IPS-11a (cell line): ENCODE data around the gene KLHL8.
"Not testable (repeated sequence)": the region's sequence is repeated elsewhere in the genome, so short reads cannot be mapped to it uniquely, and the experiment has no call there.

Experiments used
- H3K4me3 ChIP-seq: one replicate; pipeline ENCODE4 v1.5.1; 2013; ENCODE audit warnings: low read depth, low read length, control low read depth

KLHL8 gene

DNA sequence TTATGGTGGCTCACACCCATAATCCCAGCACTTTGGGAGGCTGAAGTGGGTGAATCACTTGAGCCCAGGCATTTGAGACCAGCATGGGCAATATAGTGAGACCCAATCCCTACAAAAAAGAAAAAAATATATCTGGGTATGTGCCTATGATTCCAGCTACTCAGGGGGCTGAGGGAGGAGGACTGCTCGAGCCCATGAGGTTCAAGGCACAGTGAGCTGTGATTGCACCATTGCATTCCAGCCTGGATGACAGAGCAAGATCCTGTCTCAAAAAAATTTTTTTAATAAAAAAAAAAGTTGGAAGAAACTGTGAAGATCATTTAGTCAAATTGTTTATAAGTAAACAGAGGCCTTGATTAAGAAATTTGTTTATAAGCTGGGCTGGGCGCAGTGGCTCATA, 39.7 kb downstream of the KLHL8 start:
- H3K4me3 ChIP-seq: no peak overlapping the region

DNA sequence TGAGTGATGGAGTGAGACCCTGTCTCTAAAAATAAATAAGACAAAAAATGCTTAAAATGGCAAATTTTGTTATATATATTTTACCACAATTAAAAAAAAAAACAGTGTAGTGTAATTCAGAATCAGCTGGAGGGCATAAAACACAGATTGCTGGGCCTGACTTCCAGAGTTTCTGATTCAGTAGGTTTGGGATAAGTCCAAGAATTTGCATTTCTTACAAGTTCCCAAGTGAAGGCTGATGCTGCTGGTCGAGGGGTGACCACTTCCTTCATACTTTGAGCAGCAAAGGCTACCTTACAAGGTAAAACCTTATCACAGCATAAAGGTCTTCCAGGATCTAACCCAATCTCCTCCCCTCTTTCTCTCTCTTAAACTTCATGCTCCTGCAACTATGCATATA, 40.7 kb downstream of the KLHL8 start:
- no peak overlapping the region for H3K4me3 ChIP-seq

DNA sequence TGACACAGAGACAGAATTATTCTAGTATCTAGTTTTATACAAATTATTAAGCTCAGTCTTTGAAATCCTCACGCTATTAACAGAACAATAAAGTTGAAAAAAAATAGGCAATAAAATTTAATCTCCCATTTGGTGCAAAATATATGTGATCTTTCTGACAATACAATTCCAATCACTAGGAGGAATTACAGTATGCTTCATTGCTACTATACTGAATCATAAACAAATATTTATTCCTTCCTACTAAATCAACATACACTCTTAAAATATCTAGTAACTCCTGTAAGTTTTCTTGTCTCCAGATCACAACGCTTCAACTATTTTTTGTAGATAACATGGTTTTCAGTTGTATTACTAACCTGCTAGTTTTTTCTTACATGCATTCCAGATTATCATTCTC, 45.7 kb downstream of the KLHL8 start:
- no peak overlapping the region for H3K4me3 ChIP-seq

DNA sequence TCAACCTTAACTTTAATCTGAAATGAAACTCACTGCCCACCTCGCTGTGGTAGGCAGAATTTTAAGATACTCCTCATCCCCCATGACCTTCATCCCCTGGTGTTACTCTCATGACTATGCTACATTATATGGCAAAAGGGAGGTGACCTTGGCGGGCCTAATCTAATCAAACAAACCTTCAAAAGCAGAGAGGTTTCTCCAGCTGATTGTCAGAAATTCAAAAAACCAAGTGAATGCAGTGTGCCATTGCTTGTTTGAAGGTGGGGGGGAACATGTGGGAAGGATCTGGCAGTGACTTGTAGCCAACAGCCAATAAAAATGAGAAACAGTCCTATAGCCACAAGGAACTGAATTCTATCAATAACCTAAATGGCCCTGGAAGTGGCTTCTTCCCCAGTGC, 48.5 kb downstream of the KLHL8 start:
- H3K4me3 ChIP-seq: no peak overlapping the region

DNA sequence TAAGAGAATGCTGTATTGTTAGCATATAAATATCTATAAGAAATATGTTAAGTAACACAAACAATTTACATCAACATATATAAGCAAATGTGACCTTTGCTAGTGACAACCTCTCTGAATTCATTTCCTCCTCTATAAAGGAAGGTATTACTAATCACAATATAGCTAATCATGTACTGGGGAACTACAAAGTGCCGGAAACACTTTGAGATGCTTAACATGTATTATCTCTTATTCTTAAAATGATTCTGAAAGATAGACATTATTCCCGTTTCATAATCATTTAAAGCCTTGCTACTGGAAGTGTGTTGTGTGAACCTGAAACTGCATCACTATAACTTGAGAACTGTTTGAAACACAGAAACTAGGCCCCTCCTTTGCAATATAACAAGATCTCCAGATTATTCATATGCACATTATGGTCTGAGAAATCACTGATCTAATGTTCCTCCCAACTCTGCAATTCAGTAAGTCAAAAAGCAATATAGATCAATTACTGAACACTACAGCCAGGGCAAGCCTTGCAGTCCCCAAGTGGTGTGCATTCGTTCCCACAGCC, 54.0 kb downstream of the KLHL8 start:
- H3K4me3 ChIP-seq: no peak overlapping the region

DNA sequence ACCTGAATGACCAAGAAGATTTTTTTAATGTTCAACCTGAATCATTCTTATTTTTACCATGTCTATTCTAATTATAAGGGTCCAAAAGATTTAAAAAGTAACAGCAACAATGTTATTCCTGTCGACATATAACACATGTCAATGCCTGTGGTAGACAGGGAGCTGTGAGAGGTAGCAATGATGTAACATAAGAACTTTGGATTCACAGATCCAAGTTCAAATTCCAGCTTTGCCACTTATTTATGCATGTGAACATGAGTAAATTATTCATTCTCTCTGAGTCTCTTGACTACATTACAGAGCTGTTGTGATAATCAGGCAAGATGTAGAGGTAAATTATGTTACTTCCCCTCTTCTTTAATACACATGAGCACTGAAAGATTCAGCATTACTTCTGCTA, 54.5 kb downstream of the KLHL8 start:
- no peak overlapping the region for H3K4me3 ChIP-seq

DNA sequence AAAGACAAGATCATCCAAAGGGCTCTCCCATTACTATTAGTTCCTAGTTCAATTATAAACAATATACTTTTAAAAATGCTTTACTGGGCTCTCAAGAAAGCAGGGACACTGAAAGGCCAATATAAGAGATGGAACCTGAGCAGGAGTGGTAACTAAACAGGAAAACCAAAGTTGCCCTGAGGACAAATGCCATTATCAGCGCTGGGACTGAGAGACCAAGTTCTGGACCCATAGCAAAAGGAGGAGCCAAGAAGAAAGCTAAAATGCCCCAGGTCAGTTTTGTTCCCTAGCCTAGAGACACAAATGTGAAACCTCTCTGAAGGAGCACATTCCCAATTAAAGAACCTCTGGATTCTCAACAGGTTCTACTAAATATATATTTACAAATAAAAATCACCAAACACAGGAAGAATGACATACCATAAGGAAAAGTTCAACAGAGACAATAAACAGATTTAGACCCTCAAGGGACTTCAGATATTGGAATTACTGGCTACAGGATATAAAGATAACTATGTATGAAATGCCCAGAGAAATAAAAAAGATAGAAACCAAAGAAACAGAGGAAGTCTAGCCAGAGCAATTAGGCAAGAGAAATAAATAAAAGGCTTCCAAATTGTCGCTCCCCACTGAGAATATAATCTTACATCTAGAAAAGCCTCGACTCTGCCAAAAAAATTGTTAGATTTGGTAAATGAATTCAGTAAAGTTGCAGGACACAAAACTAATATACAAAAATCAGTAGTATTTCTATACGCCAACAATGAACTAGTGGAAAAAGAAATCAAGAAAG, 67.1 kb downstream of the KLHL8 start:
- H3K4me3 ChIP-seq: no peak overlapping the region

DNA sequence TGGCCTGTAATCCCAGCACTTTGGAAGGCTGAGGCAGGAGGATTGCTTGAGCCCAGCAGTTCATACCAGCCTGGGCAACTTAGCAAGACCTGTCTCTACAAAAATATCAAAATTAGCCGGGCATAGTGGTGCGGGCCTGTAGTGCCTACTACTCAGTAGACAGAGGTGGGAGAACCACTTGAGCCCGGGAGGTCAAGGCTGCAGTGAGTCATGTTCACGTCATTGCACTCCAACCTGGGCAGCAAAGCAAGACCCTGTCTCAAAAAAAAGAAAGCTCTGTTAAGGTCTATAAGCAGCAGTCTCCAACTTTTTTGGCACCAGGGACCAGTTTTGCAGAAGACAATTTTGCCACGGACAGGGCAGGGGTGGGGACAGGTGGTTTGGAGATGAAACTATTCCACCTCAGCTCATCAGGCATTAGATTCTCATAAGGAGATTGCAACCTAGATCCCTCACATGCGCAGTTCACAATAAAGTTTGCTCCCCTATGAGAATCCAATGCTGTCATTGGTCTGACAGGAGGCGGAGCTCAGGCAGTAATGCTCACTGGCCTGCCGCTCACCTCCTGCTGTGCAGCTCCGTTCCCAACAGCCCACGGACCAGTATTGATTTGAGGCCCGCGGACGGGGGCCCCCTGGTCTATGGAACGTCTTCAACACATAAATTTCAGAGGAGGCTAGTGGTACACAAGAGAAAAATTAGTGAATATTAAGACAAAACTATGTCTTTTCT, 67.9 kb downstream of the KLHL8 start:
- no peak overlapping the region for H3K4me3 ChIP-seq

DNA sequence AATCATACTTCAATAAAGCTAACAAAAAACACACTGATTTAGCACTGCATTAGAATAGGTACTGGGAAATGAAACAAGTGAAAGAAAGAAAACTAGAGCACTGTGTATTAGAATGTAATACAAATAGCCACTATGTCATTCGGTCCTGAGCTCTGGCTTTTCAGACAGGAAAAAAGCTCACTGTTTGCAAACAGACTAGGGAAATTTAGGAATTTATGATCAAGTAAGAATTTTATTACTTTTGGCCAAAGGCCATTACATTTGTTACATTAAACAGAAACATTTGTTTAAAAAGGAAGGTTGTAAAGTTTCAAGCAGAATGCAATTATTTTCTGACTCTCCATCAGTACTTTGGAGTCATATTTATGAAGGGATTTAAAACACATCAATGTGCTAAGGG, 68.7 kb downstream of the KLHL8 start:
- no peak overlapping the region for H3K4me3 ChIP-seq

DNA sequence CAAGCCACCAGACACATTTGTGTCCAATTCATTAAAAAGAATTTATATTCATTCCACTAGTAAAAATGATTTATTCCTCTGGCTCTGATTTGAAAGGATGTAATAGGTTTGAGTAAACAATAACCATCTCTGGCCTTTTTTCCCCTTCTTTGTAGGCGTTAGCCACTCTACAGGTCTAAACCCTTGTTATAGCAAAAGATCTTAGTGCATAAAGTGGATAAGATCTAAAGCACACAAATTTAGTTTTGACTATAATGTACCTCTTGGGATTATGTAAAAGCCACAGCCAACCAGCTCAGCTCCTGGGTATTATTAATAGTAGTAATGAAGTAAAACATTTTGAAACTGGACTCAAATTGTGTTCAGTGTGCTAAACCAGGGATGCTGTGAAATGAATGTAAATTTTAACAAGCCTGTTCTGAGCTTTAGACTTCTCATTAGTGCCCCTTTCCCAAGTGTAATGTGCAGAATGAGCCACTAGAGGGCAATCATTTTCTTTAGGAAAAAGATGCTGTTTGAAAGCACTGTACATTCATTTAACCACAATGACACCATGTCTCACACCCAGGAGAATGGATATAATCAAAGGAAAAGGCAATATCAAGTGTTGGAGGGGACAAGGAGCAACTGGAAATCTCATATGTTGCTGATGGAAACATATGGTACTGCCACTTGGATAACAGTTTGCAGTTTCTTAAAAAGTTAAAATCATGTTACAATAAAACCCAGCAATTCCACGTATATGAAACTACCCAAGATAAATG, 69.7 kb downstream of the KLHL8 start:
- H3K4me3 ChIP-seq: no peak overlapping the region

DNA sequence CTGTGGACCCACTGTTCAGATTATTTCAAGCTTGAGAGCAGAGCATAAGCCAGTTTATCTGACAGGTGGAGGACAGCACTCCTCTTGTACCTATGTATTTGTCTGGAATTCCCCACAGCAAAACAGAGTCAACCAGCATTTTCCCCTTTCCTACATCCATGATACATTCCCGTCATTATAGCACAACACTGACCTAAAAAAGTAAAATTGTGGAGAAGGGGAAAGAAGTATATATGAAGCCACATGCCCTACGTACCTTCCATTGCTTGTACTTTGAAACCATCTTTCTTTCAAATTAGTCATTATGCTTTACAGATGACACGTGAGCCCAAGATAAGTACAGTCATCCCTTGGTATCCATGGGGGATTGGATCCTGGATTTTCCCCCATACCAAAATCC, 73.3 kb downstream of the KLHL8 start:
- H3K4me3 ChIP-seq: no peak overlapping the region

DNA sequence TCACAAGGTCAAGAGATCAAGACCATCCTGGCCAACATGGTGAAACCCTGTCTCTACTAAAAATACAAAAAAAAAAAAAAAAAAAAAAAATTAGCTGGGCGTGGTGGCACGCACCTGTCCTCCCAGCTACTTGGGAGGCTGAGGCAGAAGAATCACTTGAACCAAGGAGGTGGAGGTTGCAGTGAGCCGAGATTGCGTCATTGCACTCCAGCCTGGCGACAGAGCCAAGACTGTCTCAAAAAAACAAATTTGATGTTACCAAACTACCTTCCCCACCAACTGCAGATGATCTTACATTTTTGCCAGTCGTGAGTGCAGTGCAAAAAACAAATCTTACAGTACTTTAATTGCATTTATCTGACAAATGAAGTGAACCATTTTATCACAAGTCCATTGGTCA, 74.5 kb downstream of the KLHL8 start:
- not testable (repeated sequence) for H3K4me3 ChIP-seq

DNA sequence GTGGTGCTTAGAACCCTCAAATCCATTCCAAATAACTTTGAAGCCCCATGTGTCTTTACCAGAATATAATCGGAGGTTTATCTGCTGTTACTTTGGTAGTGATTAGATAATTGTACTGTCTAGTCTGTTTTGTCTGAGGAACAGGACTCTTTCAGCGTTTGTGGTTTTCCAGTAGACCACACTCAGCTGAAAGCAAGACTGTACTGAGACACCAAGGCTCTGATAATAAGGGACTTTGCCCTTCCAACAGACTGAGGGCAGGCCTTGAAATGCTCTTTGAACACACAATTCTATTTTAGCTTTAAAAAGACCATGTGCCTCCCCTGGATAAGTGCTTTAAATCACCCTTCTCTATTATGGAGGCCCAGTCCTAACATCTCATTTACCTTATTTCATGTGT, 76.1 kb downstream of the KLHL8 start:
- H3K4me3 ChIP-seq: no peak overlapping the region

DNA sequence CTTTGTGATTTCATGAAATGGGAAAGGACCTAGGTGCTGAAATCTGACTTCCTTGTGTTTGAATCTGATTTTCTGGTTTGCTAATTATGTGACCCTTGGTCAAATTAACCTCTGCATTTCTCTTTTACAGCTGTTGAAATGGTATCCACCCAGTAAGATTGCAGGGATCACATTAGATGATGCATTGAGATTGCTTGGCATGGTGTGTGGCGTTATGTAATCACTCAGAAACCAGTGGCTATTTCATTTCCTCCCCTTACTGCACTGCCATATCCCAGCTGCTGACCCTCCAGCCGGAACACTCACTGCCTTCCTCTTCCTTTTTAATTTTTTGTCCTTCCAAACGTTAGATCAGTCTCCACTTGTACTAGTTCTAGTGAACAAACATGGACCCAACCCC, 79.0 kb downstream of the KLHL8 start:
- H3K4me3 ChIP-seq: no peak overlapping the region

DNA sequence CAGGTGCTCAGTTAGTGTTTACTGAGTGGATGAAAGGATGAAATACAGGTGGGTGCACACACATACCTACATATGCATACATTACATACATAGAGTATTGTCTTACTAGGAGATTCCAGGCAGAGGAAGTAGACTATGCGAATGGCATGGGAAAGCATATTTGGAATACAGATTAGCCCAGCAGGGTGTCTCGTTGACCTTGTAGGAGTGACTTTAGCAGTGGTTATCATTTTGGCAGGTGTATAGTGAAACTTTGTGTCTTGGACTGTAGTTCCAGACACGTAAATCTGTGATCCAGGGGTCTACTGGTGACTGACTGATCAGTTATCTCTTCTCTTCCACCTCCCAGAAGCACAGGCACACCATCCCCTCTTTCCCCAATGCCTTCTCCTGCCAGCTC, 86.3 kb downstream of the KLHL8 start:
- no peak overlapping the region for H3K4me3 ChIP-seq

DNA sequence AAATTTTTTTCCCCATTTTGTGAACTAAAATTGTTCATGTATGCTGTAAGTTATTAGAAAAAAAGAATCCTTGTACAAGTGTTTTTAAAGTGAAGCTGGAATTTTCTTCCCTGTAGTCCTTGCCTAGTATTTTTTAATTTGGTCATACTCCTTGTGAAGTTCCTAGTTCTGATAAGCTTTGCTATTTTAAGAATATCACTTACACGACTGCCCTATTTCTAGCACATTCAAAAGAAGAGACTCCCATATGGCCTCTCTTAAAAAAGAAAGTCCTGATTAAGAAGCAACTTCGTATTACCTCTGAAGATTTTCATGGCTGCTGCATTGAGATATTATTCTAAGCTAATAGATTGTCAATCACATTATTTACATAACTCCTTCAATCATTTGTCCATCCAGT, 87.2 kb downstream of the KLHL8 start:
- no peak overlapping the region for H3K4me3 ChIP-seq

DNA sequence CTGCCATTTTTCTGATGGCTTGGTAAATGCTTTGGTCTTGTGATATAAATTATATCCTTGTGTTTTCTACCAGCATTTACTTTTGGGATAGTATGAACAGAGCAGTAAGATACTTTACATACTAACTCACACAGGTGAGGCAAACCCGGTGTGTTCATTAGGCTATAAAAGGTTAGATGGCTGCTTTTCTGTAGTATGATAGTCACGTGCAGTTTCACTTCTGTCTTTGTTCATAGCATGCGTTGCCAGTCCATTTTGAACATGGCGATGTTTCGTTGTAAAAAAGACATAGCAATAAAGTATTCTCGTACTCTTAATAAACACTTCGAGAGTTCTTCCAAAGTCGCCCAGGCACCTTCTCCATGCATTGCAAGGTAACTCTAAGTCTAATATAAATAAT, 88.4 kb downstream of the KLHL8 start:
- H3K4me3 ChIP-seq: no peak overlapping the region

DNA sequence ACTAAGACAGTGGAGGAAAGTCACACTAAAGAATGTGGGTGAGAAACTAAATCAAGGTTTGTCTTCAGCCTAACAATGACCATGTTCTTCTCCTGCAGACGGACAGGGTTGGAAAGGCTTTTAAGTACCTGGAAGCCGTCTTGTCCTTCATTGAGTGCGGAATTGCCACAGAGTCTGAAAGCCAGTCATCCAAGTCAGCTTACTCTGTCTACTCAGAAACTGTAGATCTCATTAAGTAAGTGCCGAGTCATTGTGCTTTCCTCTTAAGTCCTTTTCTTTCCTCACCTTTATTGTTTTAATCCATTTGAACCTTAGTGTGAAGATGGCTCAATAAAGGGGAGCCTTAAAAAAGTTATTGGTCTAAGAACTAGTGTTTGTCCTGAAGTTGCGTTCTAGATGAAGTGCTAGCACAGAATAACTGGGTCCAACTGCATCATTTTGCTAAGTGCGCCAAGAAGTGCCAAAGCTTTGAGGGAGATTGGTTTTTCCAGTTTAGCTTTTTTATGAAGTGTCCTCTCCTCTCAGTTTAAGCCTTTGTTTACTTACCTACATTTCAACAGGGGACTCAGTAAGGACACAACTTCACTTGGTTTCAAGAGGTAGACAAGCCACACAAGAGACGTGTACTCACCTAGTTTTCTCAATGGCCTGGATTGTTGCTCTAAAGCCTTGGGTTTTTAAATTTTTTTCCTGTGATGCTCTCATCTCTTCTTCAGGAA, 89.3 kb downstream of the KLHL8 start:
- no peak overlapping the region for H3K4me3 ChIP-seq

DNA sequence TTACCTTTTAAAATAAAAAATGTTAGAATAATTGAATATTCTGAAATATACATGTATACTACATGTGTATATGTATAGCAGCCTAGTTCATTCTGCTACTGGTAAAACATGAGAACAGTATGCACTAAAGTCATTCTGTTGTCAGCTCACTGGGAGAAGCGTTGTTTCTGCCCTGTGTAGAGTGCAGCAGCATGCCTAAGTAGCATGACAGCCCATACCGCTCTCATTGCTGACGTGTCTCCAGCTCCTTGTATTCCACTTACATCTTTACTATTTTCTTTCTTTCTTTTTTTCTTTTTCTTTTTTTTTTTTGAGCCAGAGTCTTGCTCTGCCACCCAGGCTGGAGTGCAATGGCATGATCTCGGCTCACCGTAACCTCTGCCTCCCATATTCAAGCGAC, 90.7 kb downstream of the KLHL8 start:
- H3K4me3 ChIP-seq: no peak overlapping the region

DNA sequence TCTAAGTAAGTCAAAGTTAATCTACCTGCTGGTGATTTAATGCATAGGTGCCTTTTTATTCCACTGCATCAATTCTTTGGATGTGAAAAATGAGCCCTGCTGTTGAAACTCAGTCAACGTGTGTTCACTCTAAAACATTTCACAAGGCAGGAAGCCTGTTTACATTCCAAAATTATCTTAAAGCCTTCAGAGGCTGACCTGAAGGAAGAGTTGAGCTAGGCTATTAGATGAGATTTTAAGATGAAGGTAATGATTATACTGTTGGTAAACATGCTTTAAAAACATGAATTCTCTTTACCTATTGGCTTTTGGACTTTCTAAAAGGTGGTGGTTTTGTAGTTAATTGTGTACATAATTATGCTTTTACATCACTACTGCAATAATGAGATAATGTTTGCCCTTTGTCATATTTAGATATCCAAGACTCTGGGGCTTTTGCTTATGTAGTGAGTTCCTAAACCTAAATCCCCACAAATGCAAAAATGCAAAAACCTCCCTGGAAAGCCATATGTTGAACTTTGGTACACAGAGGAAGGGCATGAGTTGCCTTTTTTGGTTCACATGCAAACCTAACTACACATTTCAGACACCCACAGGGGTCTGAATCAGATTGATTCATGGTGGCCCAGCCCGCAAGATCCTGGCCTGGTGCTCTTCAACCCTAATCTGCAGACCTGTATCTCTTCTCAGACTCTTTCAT, 92.3 kb downstream of the KLHL8 start:
- no peak overlapping the region for H3K4me3 ChIP-seq
